ENCODE results near the gene LLPH. TPM values are rescaled to one million over a fixed set of nuclear protein-coding genes. Genes with fewer than 3 reads are reported as not detected.

The LLPH gene
- total and polyA plus RNA-seq, 2 of the 13 experiments (the other 11 are each of a cell fraction or from before 2014, with no cell fraction given), result 4.2 to 25.6 TPM

- no peak for TF ChIP-seq HMGXB3 (CRISPR knock-in tag; IDR thresholded peaks at IDR 0.05; ENCODE audit: borderline replicate concordance)
Observed at GRCh38 chr12:66087365-66087943, 43.1 kb downstream of the LLPH start (continued).

GRCh38 chr12:66085998-66086397, 44.6 kb downstream of the LLPH start:
- intact Hi-C loops (cut with micrococcal nuclease; ENCODE audit: unreplicated experiment) (loop anchor here (2.0 to 10.0 kb wide), 2 partner anchors 51 to 483 kb away; no protein-coding TSS in a partner anchor), in situ Hi-C loops (cut with HindIII; ENCODE audit: extremely low pct_ligation_motif_present, low pct_unique_long_range_greater_than_20kb) (loop anchor here (10.0 to 25.0 kb wide), 2 partner anchors 51 to 99 kb away; no protein-coding TSS in a partner anchor)
- CTCF ChIA-PET (ENCODE audit: low intra/inter-chr PET ratio, low total read pairs), result interaction anchor here (2.2 kb wide), 1 partner anchor 102 kb away, joined by 10 read pairs; no protein-coding TSS in a partner anchor
- Histone ChIP-seq H3K27me3 (ENCODE audit: control insufficient read depth in 1 of 2, insufficient read depth in 2 of 2, low read length in 2 of 2) (no peaks in the 10 kb centered on the region), H3K9ac (ENCODE audit: insufficient read depth, low read depth, low read length) (no peak overlapping the region), H3K27ac (ENCODE audit: extremely low read length, insufficient read depth, low read length) (no peak overlapping the region), H3K4me2 (ENCODE audit: low read depth, low read length) (no peak overlapping the region), H4K20me1 (ENCODE audit: insufficient read depth, low read length) (no peaks in the 10 kb centered on the region), H3K4me1 (ENCODE audit: insufficient read depth, low read length) (peaks cover 27% of the 10 kb centered on the region), H3K9me3 (ENCODE audit: low read length) (no peaks in the 10 kb centered on the region), H3K79me2 (ENCODE audit: insufficient read depth, low read length) (no peaks in the 10 kb centered on the region), H2AFZ (ENCODE audit: low read length) (no peak overlapping the region), H3K4me3 (replicated peaks in 1 of 3; ENCODE audit: insufficient read depth in 1 of 3, low read depth in 2 of 3, low read length in 3 of 3) (no peak overlapping the region), H3K36me3 (replicated peaks in 1 of 2; ENCODE audit: control insufficient read depth in 1 of 2, insufficient read depth in 2 of 2, low read length in 2 of 2) (no peaks in the 10 kb centered on the region)
- WGBS (ENCODE audit: low lambda C conversion rate), result 83% methylated on average over 2 of the region's 2 CpGs
- no peak for ATAC-seq
- no peak for DNase-seq (ENCODE audit: low spot score)
- TF ChIP-seq NCOA2 (CRISPR knock-in tag; IDR thresholded peaks at IDR 0.05) (peak; percentile 40; the same call in 1 of the 2 replicates), HOXD1 (CRISPR knock-in tag; IDR thresholded peaks at IDR 0.05) (no peak), EP300 (IDR thresholded peaks at IDR 0.05; ENCODE audit: low read depth in 2 of 2, low read length in 2 of 2) (peak in 1 of 2 experiments; percentile 49; a peak in 1 of 4 replicates), EP300 (CRISPR knock-in tag; IDR thresholded peaks at IDR 0.05; ENCODE audit: borderline replicate concordance) (no peak)
- POLR2A ChIA-PET, result no interaction called here
- FAIRE-seq, result no peak
- no TSS peak for BruUV-seq (replicated peaks)
